Transverse colon (tissue), 4 donors: ENCODE data around the gene AGAP1. TPM values are rescaled to one million over a fixed set of nuclear protein-coding genes. Genes with fewer than 3 reads are reported as not detected.

Source experiments
- DNase-seq: peaks from one replicate; pipeline ENCODE4 v3.0.0-alpha.2; 2019
- H3K27ac ChIP-seq, 4 donors: fragments of 200-600 bp; sonication (generic); 2 replicates each; pipeline ENCODE4 v1.5.1; 2016 to 2018; ENCODE audit warnings: inconsistent platforms in 4 of 4
- H3K27me3 ChIP-seq: fragments of 200-600 bp; sonication (generic); 2 replicates; pipeline ENCODE4 v1.5.1; 2017; ENCODE audit warnings: inconsistent platforms
- H3K36me3 ChIP-seq, 4 donors: fragments of 200-600 bp; sonication (generic); 2 replicates each; pipeline ENCODE4 v1.5.1; 2017 to 2019; ENCODE audit warnings: inconsistent platforms in 4 of 4
- H3K4me1 ChIP-seq, 4 donors: fragments of 200-600 bp; sonication (generic); 2 replicates each; pipeline ENCODE4 v1.5.1; 2017 to 2020; ENCODE audit warnings: inconsistent platforms in 4 of 4
- H3K4me3 ChIP-seq, 4 donors: fragments of 200-600 bp; sonication (generic); 1 replicate in 1 of 4; 2 replicates in 3 of 4; pipeline versions ENCODE4 v1.5.1 to v1.6.1; 2017 to 2019; ENCODE audit warnings: inconsistent platforms in 4 of 4
- H3K9me3 ChIP-seq, 2 donors: fragments of 200-600 bp; sonication (generic); 2 replicates each; pipeline ENCODE4 v1.5.1; 2017 to 2019; ENCODE audit warnings: inconsistent platforms in 2 of 2
- CTCF ChIP-seq, 5 experiments: fragments of 200-600 bp in 3 of 5; fragments of 450-650 bp in 2 of 5; sonication (generic) in 3 of 5; IDR thresholded peaks; 1 replicate in 2 of 5; 2 replicates in 3 of 5; pipeline ENCODE4 v1.5.1; 2016 to 2017; ENCODE audit warnings: antibody characterized with exemption in 5 of 5, inconsistent platforms in 3 of 5, mild to moderate bottlenecking in 2 of 5, moderate library complexity in 1 of 5
- EP300 ChIP-seq: sonication (generic); formaldehyde crosslinking; IDR thresholded peaks from one replicate; pipeline ENCODE4 v1.6.1; 2017; ENCODE audit warnings: antibody characterized with exemption, low read depth
- POLR2A ChIP-seq: fragments of 450-650 bp; IDR thresholded peaks from one replicate; pipeline ENCODE4 v1.6.1; 2016; ENCODE audit warnings: antibody characterized with exemption, mild to moderate bottlenecking, moderate library complexity
- POLR2AphosphoS5 ChIP-seq, 3 donors: sonication (generic); formaldehyde crosslinking; IDR thresholded peaks; one replicate each; pipeline ENCODE4 v1.6.1; 2016; ENCODE audit warnings: antibody characterized with exemption in 3 of 3
- WGBS, 2 donors: methylation state at CpG; one replicate each; pipeline ENCODE4 v1.1.5; 2018; ENCODE audit warnings: low coverage in 1 of 2; 5-methylcytosine and 5-hydroxymethylcytosine counted together
- in situ Hi-C, 4 donors: fragments of 200-750 bp; cut with MboI; loops; one replicate each; pipeline versions ENCODE4 v1.15.0 to v1.15.1; 2017; ENCODE audit warnings: low sequenced_read_pairs in 3 of 4, low pct_ligation_motif_present in 1 of 4, low pct_unique_long_range_greater_than_20kb in 1 of 4
- intact Hi-C: fragments of 100-400 bp; cut with DNase I; formaldehyde crosslinking; loops from one replicate; pipeline ENCODE4 v1.15.1; 2023; ENCODE audit warnings: low total_unique reads
- total RNA-seq, 4 donors: library from RNA; depleted of rRNA; stranded (reverse); fragments of >200 nt; gene quantifications; one replicate each; pipeline ENCODE4 v1.1.0, GENCODE V29; 2016

AGAP1 gene
- total RNA-seq, 4 donors from 2014 or later, result 56.1 to 96.9 (median 71.2) TPM

GRCh38 chr2:235498541-235498940 lies 4.7 kb downstream of the AGAP1 start:
- TF ChIP-seq POLR2AphosphoS5 (IDR thresholded peaks at IDR 0.05) (no peak), EP300 (no peak), CTCF (IDR thresholded peaks at IDR 0.05) (no peak), POLR2A (no peak)
- Histone ChIP-seq H3K9me3 (no peaks in the 10 kb centered on the region), H3K4me3 (no peak overlapping the region), H3K4me1 (peaks cover 0 to 44% (median 29%) of the 10 kb centered on the region in 4 donors), H3K27me3 (no peaks in the 10 kb centered on the region), H3K27ac (no peak overlapping the region), H3K36me3 (no peaks in the 10 kb centered on the region)
- in situ Hi-C loops, result loop anchor here in 2 of 4 donors (10.0 to 25.0 kb wide), 2 partner anchors 246 to 361 kb away; no protein-coding TSS in a partner anchor
- 0 to 86% methylated on average over 1 to 9 of the region's 9 CpGs for whole genome bisulfite sequencing, 2 donors
- no peak for DNase-seq
- intact Hi-C loops, result no loop called here

GRCh38 chr2:235498946-235499812 lies 5.3 kb downstream of the AGAP1 start:
- Histone ChIP-seq H3K27ac (no peak overlapping the region), H3K4me1 (peaks cover 0 to 48% (median 29%) of the 10 kb centered on the region in 4 donors), H3K36me3 (no peaks in the 10 kb centered on the region), H3K27me3 (no peaks in the 10 kb centered on the region), H3K4me3 (no peak overlapping the region), H3K9me3 (no peaks in the 10 kb centered on the region)
- intact Hi-C loops, result no loop called here
- in situ Hi-C loops, result loop anchor here in 2 of 4 donors (10.0 to 25.0 kb wide), 2 partner anchors 246 to 362 kb away; no protein-coding TSS in a partner anchor
- DNase-seq, result no peak
- WGBS, 2 donors, result 67 to 86% methylated on average over 1 to 24 of the region's 24 CpGs
- TF ChIP-seq EP300 (no peak), POLR2A (no peak), CTCF (IDR thresholded peaks at IDR 0.05) (no peak), POLR2AphosphoS5 (IDR thresholded peaks at IDR 0.05) (no peak)

GRCh38 chr2:235500110-235500760 lies 6.4 kb downstream of the AGAP1 start:
- 80 to 82% methylated on average over 5 to 13 of the region's 13 CpGs for WGBS, 2 donors
- in situ Hi-C loops (no loop called here), intact Hi-C loops (no loop called here)
- no peak for TF ChIP-seq POLR2A
- no peak for TF ChIP-seq POLR2AphosphoS5 (IDR thresholded peaks at IDR 0.05)
- TF ChIP-seq EP300, result no peak
- TF ChIP-seq CTCF (IDR thresholded peaks at IDR 0.05), result no peak
- Histone ChIP-seq H3K27me3 (no peaks in the 10 kb centered on the region), H3K27ac (no peak overlapping the region), H3K4me3 (no peak overlapping the region), H3K9me3 (no peaks in the 10 kb centered on the region), H3K36me3 (no peaks in the 10 kb centered on the region), H3K4me1 (peaks cover 8 to 58% (median 36%) of the 10 kb centered on the region in 4 donors)
- no peak for DNase-seq
